GM21390 (cell line): ENCODE measurements around the gene PROK2.

Experiments used
- ATAC-seq: cut with Tn5 transposase; IDR thresholded peaks from one replicate; pipeline ENCODE4 v1.9.1; 2021; ENCODE audit not compliant: unreplicated experiment

PROK2 gene

GRCh38 chr3:71751602-71752001 lies 33.3 kb downstream of the PROK2 start:
- ATAC-seq: no peak

GRCh38 chr3:71744738-71745137 lies 40.2 kb downstream of the PROK2 start:
- no peak for ATAC-seq

GRCh38 chr3:71742621-71743020 lies 42.3 kb downstream of the PROK2 start:
- no peak for ATAC-seq

- no peak for ATAC-seq
These were observed 50.1 kb downstream of the PROK2 start for GRCh38 chr3:71734881-71735280.

- ATAC-seq: no peak
These were observed 51.6 kb downstream of the PROK2 start for GRCh38 chr3:71733319-71733718.

GRCh38 chr3:71732637-71733036 lies 52.3 kb downstream of the PROK2 start:
- no peak for ATAC-seq

GRCh38 chr3:71728632-71729342 lies 56.2 kb downstream of the PROK2 start:
- no peak for ATAC-seq

GRCh38 chr3:71726146-71726545 lies 58.8 kb downstream of the PROK2 start:
- ATAC-seq: no peak

GRCh38 chr3:71725271-71725991 lies 59.5 kb downstream of the PROK2 start, which contains the start of gene EIF4E3:
Gene EIF4E3 (minus strand): TSS chr3:71725402. CDS start chr3:71725367, 35 bp downstream.
- peak; percentile 58 for ATAC-seq

- peak; percentile 40 for ATAC-seq
These were observed 60.2 kb downstream of the PROK2 start for GRCh38 chr3:71724584-71725270.

- no peak for ATAC-seq
These were observed 60.8 kb downstream of the PROK2 start for GRCh38 chr3:71724171-71724453.

GRCh38 chr3:71723452-71724170 lies 61.3 kb downstream of the PROK2 start:
- peak; percentile 47 for ATAC-seq

GRCh38 chr3:71722693-71723092 lies 62.3 kb downstream of the PROK2 start:
- ATAC-seq: no peak
